Activated T-helper 17 cell treated with anti-CD3 and anti-CD28 coated beads, Interleukin-2, amount 50 U/mL, for 72 hours (primary cell): ENCODE data around the gene THAP7. TPM values are rescaled to one million over a fixed set of nuclear protein-coding genes. Genes with fewer than 3 reads are reported as not detected.
"Not testable (repeated sequence)": the region's sequence is repeated elsewhere in the genome, so short reads cannot be mapped to it uniquely, and the experiment has no call there.

Source experiments
- ATAC-seq: fragments of 150-1000 bp; cut with Tn5 transposase; replicated peaks from 2 replicates; pipeline ENCODE4 v1.10.0; 2021; ENCODE audit warnings: mild to moderate bottlenecking, moderate library complexity
- H3K27ac Mint-ChIP-seq: one replicate; pipeline ENCODE4 v1.8.0; 2022; ENCODE audit warnings: mixed read lengths
- H3K27me3 Mint-ChIP-seq: one replicate; pipeline ENCODE4 v1.8.0; 2022; ENCODE audit warnings: mixed read lengths
- H3K36me3 Mint-ChIP-seq: one replicate; pipeline ENCODE4 v1.8.0; 2022; ENCODE audit warnings: low read depth, mild to moderate bottlenecking, mixed read lengths
- H3K4me1 Mint-ChIP-seq: one replicate; pipeline ENCODE4 v1.8.0; 2022; ENCODE audit warnings: mixed read lengths
- H3K4me3 Mint-ChIP-seq: one replicate; pipeline ENCODE4 v1.8.0; 2022; ENCODE audit warnings: mild to moderate bottlenecking, mixed read lengths
- H3K9me3 Mint-ChIP-seq: one replicate; pipeline ENCODE4 v1.8.0; 2022; ENCODE audit warnings: mixed read lengths
- total RNA-seq, 2 donors: library from RNA; stranded (reverse); gene quantifications; one replicate each; pipeline ENCODE4 v1.2.3, GENCODE V29; 2022

Gene THAP7
- total RNA-seq, 2 donors from 2014 or later = 19.6 to 27.1 TPM

DNA sequence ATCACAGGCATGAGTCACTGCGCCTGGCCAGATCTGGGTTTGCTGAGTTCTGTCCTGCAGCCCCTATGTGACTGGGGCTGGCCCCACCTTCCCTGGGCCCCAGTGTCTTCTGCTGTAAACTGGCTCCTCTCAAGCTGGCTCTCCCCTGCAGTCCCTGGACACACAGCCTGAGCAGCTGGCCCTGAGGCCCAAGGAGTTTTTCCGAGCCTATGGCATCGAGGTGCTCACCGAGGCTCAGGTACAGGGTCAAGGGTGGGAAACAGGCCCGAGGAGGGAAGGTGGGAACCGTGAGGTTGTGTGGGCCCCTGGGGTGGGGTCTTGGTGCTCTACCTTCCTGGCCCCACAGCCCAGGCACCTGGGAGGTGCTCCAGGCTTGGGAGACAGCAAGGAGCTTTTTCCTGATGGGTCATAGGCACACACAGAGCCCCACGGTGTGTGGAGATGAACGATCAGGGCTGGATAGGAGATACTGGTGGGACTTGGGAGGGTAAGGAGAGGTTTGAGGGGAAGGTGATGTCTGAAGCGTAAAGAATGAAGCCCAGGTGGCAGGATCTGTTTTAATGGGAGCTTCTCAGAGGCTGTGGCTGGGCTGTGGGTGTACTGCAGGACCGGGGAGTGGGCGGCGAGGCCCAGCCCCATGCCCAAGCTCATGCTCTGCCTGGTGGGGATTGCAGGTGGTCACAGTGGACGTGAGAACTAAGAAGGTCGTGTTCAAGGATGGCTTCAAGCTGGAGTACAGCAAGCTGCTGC is 26.2 kb downstream of the THAP7 start:
- Mint-ChIP-seq H3K36me3 (no peaks in the 10 kb centered on the region), H3K4me3 (no peak overlapping the region), H3K9me3 (peaks cover 4% of the 10 kb centered on the region), H3K27me3 (no peaks in the 10 kb centered on the region), H3K4me1 (peaks cover 15% of the 10 kb centered on the region), H3K27ac (no peak overlapping the region)
- no peak for ATAC-seq

DNA sequence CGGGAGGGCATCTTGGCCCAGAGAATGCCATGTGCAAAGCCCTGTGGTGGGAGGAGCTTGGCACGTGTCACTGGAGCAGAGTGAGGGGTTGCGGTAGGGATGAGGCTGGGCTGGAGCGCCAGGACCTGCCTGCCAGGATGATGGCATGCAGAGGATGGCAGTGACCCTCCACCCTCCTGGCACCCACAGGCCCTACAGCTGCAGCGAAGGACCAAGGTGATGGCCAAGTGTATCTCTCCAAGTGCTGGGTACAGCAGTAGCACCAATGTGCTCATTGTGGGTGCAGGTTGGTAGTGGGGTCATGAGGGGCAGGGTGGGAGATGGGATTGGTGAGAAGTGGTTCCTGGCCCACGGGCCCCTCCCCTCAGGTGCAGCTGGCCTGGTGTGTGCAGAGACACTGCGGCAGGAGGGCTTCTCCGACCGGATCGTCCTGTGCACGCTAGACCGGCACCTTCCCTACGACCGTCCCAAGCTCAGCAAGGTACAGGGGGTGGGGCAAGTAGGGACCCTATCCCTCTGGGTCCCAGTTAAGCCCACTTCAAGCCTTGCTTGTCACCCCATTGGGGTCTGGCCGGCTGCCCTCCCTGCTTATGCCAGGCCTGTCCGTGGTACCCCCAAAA is 27.5 kb downstream of the THAP7 start:
- Mint-ChIP-seq H3K4me3 (no peak overlapping the region), H3K9me3 (peaks cover 4% of the 10 kb centered on the region), H3K36me3 (no peaks in the 10 kb centered on the region), H3K27ac (no peak overlapping the region), H3K4me1 (peaks cover 7% of the 10 kb centered on the region), H3K27me3 (no peaks in the 10 kb centered on the region)
- ATAC-seq = no peak

DNA sequence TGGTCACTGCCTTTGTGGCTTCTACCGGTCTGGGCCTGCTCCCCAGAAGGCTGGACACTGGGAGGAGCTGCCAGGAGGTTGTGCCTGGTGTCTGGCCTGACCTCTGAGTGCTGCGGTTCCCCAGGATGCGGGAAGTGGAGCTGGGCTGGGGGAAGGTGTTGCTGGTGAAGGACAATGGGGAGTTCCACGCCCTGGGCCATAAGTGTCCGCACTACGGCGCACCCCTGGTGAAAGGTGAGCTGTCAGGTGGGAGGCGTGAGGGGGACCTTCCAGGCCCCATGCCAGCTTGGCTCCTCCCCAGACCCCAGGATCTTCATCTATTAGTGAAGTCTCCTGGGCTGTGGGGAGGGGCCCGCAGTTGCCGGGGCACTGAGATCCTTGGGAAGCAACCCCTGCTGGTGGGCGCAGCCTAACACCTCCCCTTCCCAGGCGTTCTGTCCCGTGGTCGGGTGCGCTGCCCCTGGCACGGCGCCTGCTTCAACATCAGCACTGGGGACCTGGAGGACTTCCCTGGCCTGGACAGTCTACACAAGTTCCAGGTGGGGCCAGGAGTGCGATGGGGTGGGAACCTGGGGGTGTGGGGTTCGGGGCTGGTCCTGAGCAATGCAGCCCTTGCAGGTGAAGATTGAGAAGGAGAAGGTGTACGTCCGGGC is 28.2 kb downstream of the THAP7 start:
- peaks cover under 1% of the 10 kb centered on the region for H3K9me3 Mint-ChIP-seq
- H3K27ac Mint-ChIP-seq = no peak overlapping the region
- H3K27me3 Mint-ChIP-seq = no peaks in the 10 kb centered on the region
- ATAC-seq = no peak
- H3K36me3 Mint-ChIP-seq = no peaks in the 10 kb centered on the region
- no peak overlapping the region for H3K4me3 Mint-ChIP-seq
- peaks cover under 1% of the 10 kb centered on the region for H3K4me1 Mint-ChIP-seq

DNA sequence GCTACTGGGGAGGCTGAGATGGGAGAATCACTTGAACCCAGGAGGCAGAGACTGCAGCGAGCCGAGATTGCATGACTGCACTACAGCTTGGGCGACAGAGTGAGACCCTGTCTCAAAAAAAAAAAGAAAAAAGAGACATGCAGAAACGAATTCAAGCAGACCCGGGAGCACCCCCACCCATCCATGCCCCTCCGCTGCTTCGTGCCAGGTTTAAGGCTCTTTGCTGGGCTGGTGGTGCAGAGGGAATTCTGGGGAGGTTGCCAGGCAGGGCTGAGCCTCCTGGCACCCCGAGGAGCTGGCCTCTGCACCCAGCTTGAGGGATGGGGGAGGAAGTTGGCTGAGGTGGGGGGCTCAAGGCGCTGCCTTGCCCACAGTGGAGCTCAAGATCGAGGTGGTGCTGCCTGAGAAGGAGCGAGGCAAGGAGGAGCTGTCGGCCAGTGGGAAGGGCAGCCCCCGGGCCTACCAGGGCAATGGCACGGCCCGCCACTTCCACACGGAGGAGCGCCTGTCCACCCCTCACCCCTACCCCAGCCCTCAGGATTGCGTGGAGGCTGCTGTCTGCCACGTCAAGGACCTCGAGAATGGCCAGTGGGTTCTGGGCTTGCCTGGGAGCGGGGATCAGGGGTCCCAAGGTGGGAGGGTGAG is 28.9 kb downstream of the THAP7 start:
- no peaks in the 10 kb centered on the region for H3K4me1 Mint-ChIP-seq
- no peaks in the 10 kb centered on the region for H3K9me3 Mint-ChIP-seq
- no peaks in the 10 kb centered on the region for H3K36me3 Mint-ChIP-seq
- H3K27ac Mint-ChIP-seq = no peak overlapping the region
- no peak for ATAC-seq
- no peaks in the 10 kb centered on the region for H3K27me3 Mint-ChIP-seq
- H3K4me3 Mint-ChIP-seq = no peak overlapping the region

DNA sequence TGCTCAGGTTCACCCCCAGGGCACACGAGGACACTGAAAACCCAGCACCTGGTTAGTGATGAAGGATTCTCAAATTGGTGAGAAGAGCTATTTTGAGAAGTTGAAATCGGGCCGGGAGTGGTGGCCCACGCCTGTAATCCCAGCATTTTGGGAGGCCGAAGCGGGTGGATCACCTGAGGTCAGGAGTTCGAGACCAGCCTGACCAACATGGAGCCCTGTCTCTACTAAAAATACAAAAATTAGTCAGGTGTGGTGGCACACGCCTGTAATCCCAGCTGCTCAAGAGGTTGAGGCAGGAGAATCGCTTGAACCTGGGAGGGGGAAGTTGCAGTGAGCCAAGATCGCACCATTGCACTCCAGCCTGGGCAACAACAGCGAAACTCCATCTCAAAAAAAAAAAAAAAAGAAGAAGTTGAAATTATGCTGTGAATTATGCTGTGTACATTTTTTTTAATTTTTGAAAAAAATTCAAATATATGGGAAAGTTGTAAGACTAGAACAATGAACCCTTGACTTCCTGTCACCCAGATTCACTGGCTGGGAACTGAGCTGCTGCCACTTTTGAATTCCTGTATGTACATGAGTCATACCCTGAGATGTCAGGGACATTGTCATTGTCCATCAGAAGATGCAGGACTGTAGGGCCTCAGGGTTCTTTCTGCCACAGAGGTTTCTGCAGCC is 29.8 kb downstream of the THAP7 start:
- H3K27me3 Mint-ChIP-seq, H3K4me1 Mint-ChIP-seq, H3K36me3 Mint-ChIP-seq, ATAC-seq, H3K4me3 Mint-ChIP-seq, H3K27ac Mint-ChIP-seq, H3K9me3 Mint-ChIP-seq: not testable (repeated sequence)

DNA sequence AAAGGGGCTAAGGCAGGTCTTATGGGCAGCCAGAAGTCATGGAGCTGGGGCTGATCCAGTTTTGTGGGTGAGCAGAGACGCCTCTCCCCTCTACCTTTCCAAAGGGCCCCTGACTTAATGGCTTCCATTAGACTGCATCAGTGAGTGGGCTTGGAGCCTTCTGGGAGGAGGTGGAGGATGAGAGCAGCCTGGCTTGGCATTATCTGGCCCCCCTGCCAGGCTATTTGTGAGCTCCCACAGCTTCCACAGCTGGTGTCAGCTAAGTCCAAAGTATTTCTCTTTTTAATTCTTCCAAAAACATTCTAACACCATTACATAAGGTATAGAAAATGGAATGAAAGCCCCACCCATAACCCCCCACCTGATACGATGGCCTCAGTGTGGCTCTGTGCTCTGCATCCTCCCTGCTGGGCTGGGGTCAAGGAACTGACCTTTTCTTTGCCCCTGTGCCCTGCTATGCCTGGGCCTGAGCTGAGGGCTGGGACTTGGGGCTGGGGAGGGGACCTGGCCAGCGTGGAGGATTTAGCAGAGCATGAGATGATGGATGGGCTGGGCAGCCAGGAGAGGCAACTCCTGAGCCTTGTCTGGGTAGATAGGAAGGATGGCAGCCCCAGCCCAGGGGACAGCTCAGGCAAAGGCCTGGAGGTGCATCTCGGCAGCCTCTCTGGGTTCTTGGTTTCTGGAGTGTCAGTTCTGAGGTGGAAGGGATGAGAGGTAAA is 30.8 kb downstream of the THAP7 start:
- H3K4me1 Mint-ChIP-seq = no peaks in the 10 kb centered on the region

DNA sequence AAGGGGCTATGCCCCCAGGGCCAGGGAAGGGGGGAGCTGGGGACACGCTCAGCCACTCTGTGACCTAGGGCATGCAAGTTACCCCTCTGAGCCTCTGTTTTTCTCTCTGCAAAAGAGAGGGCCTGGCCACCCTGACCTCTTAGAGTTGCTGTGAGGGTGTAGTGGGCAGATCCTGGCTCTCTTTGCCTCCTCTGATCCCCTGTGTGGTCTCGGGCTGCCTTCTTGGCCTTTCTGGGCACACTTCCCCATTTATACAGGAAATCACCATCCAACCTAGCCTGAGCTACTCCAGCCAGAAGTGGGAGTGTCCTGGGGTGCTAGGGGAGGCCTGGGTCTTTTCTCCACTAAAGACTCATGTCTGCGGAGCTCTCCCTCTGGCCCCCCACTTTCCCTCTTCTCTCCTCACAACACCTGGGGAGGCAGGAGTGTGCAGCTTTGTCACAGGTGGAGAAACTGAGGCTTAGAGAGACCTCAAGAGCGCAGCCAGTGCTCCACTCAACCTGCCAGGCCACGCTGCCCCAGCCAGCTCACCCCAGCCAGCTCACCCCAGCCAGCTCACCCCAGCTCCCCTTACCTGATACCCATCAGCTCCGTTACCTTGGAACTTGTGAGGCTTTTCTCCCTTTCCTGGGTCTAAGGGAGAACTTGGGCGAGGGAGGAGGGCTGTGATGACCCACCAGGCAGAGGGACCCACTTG is 33.5 kb downstream of the THAP7 start:
- peaks cover 4% of the 10 kb centered on the region for H3K27me3 Mint-ChIP-seq
- no peaks in the 10 kb centered on the region for H3K4me1 Mint-ChIP-seq
- no peak overlapping the region for H3K4me3 Mint-ChIP-seq
- no peak for ATAC-seq
- no peak overlapping the region for H3K27ac Mint-ChIP-seq
- no peaks in the 10 kb centered on the region for H3K36me3 Mint-ChIP-seq
- H3K9me3 Mint-ChIP-seq = no peaks in the 10 kb centered on the region

More for the DNA sequence above, 30.8 kb downstream of the THAP7 start:
- Mint-ChIP-seq H3K4me3 (no peak overlapping the region), H3K27ac (no peak overlapping the region), H3K27me3 (no peaks in the 10 kb centered on the region), H3K36me3 (no peaks in the 10 kb centered on the region), H3K9me3 (no peaks in the 10 kb centered on the region)
- no peak for ATAC-seq

DNA sequence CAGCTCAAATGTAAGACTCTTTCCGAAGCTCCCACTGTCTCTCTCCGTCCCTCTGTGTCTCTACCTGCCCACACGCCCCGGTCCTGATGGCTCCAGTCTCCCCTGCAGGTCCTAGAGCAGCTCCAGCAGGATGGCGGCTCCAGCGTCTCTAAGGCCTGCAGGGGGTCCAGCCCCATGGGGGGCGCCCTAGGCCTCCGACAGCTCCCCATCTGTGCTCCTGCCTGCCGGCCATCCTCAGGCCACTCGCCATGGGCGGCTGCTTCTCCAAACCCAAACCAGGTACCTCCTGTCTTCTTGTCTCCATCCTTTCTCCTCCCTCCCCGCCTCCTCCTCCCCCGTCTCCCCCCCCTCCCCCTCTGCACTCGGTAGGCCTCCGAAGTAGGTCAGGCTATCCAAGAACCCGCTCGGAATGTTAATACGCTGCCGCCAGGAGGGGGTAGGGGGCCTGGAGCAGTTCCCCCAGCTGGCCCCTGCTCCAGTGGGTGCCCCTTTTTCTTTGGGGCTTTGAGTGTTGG is 34.2 kb downstream of the THAP7 start:
- H3K9me3 Mint-ChIP-seq = no peaks in the 10 kb centered on the region
- no peaks in the 10 kb centered on the region for H3K4me1 Mint-ChIP-seq
- no peak for ATAC-seq
- no peaks in the 10 kb centered on the region for H3K36me3 Mint-ChIP-seq
- H3K27ac Mint-ChIP-seq = no peak overlapping the region
- H3K4me3 Mint-ChIP-seq = no peak overlapping the region
- peaks cover 4% of the 10 kb centered on the region for H3K27me3 Mint-ChIP-seq

DNA sequence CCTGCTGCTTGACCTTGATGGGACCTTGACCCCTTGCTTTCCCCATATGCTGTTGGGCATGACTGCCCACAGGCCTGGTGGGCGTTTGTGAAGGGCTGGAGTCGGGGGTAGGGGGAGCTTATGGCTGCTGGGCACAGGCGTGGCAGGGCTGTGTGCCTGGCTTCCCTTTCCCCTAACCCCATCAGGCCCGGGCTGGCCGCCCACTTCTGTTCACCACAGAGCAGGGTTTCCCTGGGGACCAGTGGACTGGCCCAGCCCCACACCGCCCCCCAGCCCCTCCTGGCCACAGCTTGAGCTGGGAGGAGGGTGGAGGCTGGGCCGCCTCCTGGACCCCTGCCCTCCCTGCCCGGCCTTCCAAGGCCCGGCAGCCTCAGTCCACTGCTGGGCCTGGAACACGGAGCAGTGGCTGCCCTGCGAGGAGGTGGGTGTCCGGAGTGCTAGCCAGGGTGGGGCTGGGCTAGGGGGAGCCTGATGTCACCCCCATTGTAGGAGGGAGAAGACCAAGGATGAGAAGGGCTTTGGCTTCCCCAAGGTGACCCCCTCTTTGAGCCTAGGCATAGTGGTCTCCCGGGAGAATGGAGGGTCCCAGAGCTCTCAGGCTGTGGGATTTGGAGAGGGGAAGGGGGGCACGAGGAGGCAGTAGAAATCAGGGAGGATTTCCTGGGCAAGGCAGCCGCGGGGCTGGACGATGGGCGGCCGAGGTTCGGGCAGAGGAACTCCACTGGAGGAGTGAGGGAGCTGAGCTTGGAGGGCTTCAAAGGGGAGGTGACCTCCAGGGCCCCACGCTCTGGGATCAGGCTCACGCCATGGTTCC is 34.8 kb downstream of the THAP7 start, which contains the start of gene AIFM3:
AIFM3 (plus strand) TSS at position 373 of the 814 bp plus-strand sequence. CDS start 690 bp downstream, outside the sequence.
- no peaks in the 10 kb centered on the region for H3K9me3 Mint-ChIP-seq
- peaks cover 4% of the 10 kb centered on the region for H3K27me3 Mint-ChIP-seq
- no peaks in the 10 kb centered on the region for H3K36me3 Mint-ChIP-seq
- peak within 1 kb of the TSS; percentile 11 for H3K4me3 Mint-ChIP-seq
- H3K27ac Mint-ChIP-seq = no peak within 1 kb of the TSS
- H3K4me1 Mint-ChIP-seq = no peaks in the 10 kb centered on the region
- no peak for ATAC-seq

DNA sequence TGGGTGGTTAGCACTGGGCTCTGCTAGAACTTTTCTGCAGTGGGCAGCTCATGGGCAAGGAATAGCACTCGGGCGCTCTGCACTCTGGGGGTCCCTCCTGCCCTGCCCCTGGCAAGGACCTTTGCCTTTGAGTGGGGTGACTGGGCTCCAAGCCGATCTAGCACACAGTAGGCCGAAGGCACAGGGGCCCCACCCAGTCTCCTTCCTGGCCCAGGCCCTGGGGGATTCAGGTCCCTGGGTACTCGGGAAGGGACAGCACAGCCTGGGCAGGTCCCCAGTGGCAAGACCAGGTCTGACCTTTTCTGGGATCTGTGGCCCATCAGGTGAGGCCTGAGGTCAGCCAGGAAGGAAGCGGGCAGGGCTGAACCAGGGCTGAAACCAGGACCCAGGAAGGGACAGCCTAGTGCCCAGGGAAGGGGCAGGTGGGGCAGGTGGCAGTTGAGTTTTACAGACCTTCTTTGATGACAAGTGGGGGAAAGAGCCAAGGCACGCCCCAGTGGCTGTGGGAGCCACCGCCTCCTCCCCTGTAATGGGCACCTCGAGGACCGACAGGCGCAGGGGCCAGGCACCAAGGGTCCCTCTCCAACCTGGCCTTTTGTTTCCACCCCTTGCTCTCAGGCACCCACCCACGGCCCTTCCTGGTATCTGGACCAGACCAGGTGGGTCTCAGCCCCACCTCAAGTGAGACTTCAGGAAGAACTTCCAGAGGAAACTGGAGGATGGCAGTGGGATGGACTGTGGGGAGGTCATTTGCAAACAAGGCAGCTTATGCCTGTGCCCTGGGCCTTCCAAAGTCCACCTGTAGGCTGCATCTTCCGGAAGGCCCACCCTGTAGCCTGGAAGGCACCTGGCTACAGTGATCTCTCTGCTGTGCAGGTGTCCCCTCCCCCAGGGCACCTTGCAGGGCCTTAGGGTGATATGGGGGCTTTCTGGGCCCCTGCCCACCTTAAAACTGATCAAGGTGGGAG is 35.7 kb downstream of the THAP7 start:
- no peaks in the 10 kb centered on the region for H3K4me1 Mint-ChIP-seq
- peak overlapping the region; percentile 11 for H3K4me3 Mint-ChIP-seq
- no peak for ATAC-seq
- no peak overlapping the region for H3K27ac Mint-ChIP-seq
- no peaks in the 10 kb centered on the region for H3K36me3 Mint-ChIP-seq
- H3K27me3 Mint-ChIP-seq = peaks cover 4% of the 10 kb centered on the region
- no peaks in the 10 kb centered on the region for H3K9me3 Mint-ChIP-seq

DNA sequence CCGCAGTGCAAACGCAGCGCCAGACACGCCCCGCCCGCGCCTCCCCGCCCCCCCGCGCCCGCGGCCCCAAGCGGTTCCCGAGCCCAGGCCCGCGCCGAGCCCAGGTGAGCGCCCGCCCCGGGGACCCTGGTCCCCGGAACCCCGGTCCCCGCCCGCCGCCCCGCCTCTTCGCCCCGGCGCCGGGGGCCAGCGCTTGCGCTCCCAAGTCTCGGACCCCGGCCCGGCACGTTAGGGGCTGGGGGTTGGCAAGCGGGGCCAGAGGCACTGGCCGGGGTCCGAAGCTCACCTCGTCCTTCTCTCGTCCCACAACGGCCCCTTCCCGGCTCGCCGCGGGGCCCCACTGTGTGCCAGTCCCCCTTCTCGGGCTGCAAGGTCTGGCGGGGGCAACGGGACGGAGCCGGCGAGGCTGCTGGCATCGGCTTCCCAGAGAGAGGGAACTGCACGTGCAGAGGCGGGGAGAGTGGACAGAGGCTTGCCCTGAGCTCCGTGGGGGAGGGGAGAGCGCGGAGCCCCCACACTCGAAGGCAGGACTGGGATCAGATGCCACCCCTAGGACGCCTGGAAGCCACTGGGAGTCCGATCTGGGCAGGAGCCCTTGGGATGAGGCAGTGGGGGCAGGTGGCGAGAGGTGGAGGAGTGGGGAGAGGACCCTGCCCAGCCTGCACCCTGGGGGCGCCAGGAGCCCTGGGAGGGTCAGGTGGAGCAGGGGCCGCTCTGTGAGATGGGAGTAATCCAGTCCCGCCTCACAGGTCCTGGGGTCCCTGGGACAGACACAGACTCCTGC is 36.6 kb downstream of the THAP7 start:
- H3K27me3 Mint-ChIP-seq = peaks cover 4% of the 10 kb centered on the region
- H3K27ac Mint-ChIP-seq = no peak overlapping the region
- no peaks in the 10 kb centered on the region for H3K9me3 Mint-ChIP-seq
- no peaks in the 10 kb centered on the region for H3K36me3 Mint-ChIP-seq
- H3K4me3 Mint-ChIP-seq = peak overlapping the region; percentile 11
- peak; percentile 13 for ATAC-seq
- H3K4me1 Mint-ChIP-seq = no peaks in the 10 kb centered on the region
